Measurements from ENCODE around the gene DUSP22. TPM values are rescaled to one million over a fixed set of nuclear protein-coding genes. Genes with fewer than 3 reads are reported as not detected.

The DUSP22 gene
- total RNA-seq, 2 experiments from 2014 or later, result 38.1 to 47.8 TPM

- Mint-ChIP-seq H3K27ac (no peak overlapping the region), H3K36me3 (no peaks in the 10 kb centered on the region), H3K9me3 (ENCODE audit: low read depth) (no peaks in the 10 kb centered on the region), H3K27me3 (peaks cover 3% of the 10 kb centered on the region), H3K4me3 (no peak overlapping the region), H3K4me1 (peaks cover 32% of the 10 kb centered on the region)
- CTCF ChIA-PET, result interaction anchor here (0.9 to 1.3 kb wide), 2 partner anchors 41 to 208 kb away, joined by 3 to 4 read pairs; no protein-coding TSS in a partner anchor
- DNase-seq (no peak), ATAC-seq (no peak)
Measured at GRCh38 chr6:385614-386013, 93.3 kb downstream of the DUSP22 start.

- CTCF ChIA-PET, result interaction anchor here (0.7 kb wide), 1 partner anchor 197 kb away, joined by 3 read pairs; no protein-coding TSS in a partner anchor
- H3K27me3 Mint-ChIP-seq, result peaks cover 2% of the 10 kb centered on the region
- no peak overlapping the region for H3K27ac Mint-ChIP-seq
- no peak overlapping the region for H3K4me3 Mint-ChIP-seq
- ATAC-seq, result no peak
- DNase-seq, result no peak
- H3K36me3 Mint-ChIP-seq, result peaks cover 2% of the 10 kb centered on the region
- H3K4me1 Mint-ChIP-seq, result peaks cover 34% of the 10 kb centered on the region
- H3K9me3 Mint-ChIP-seq (ENCODE audit: low read depth), result no peaks in the 10 kb centered on the region
Measured at GRCh38 chr6:386688-387266, 94.5 kb downstream of the DUSP22 start.

GRCh38 chr6:387293-387741, 95.0 kb downstream of the DUSP22 start:
- Mint-ChIP-seq H3K36me3 (peaks cover 2% of the 10 kb centered on the region), H3K4me1 (peaks cover 31% of the 10 kb centered on the region), H3K4me3 (no peak overlapping the region), H3K9me3 (ENCODE audit: low read depth) (no peaks in the 10 kb centered on the region), H3K27me3 (peaks cover 2% of the 10 kb centered on the region), H3K27ac (no peak overlapping the region)
- DNase-seq, result no peak
- CTCF ChIA-PET, result interaction anchor here (0.7 to 0.8 kb wide), 2 partner anchors 196 to 335 kb away, joined by 3 read pairs; no protein-coding TSS in a partner anchor
- no peak for ATAC-seq

GRCh38 chr6:388202-388903, 96.1 kb downstream of the DUSP22 start:
- H3K4me1 Mint-ChIP-seq, result peaks cover 30% of the 10 kb centered on the region
- DNase-seq (no peak), ATAC-seq (no peak)
- no peak overlapping the region for H3K4me3 Mint-ChIP-seq
- H3K27ac Mint-ChIP-seq, result peak overlapping the region; percentile 9
- peaks cover 9% of the 10 kb centered on the region for H3K36me3 Mint-ChIP-seq
- CTCF ChIA-PET, result interaction anchor here (0.8 to 6.9 kb wide), 3 partner anchors 51 to 334 kb away, joined by 3 to 50 read pairs (median 6); no protein-coding TSS in a partner anchor
- H3K27me3 Mint-ChIP-seq, result peaks cover 2% of the 10 kb centered on the region
- H3K9me3 Mint-ChIP-seq (ENCODE audit: low read depth), result no peaks in the 10 kb centered on the region

DNA sequence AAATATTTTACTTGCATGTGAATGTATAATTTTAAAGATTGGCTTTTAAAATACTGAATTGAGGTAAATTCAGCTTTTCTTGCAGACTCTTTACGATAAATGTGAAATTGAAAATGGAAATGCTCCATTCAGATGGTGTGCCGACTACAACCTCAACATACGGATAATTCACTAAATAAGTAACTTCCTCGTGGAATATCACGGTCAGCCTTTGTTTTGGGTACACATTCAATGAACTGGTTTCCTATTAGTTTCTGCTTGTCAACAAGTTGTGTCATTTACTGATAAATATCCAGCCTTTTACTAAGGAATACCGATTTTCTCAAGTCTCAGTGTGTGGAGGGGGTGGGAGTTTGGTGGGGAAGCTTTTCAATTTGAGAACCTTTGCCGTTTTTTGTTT, 96.9 kb downstream of the DUSP22 start:
- peaks cover 16% of the 10 kb centered on the region for H3K36me3 Mint-ChIP-seq
- peaks cover 37% of the 10 kb centered on the region for H3K4me1 Mint-ChIP-seq
- ATAC-seq (no peak), DNase-seq (no peak)
- H3K4me3 Mint-ChIP-seq, result peak overlapping the region; percentile 94
- no peaks in the 10 kb centered on the region for H3K27me3 Mint-ChIP-seq
- CTCF ChIA-PET, result interaction anchor here (0.6 to 6.9 kb wide), 10 partner anchors 10 to 1048 kb away, joined by 3 to 50 read pairs (median 4); no protein-coding TSS in a partner anchor
- no peaks in the 10 kb centered on the region for H3K9me3 Mint-ChIP-seq (ENCODE audit: low read depth)
- peak overlapping the region; percentile 95 for H3K27ac Mint-ChIP-seq

DNA sequence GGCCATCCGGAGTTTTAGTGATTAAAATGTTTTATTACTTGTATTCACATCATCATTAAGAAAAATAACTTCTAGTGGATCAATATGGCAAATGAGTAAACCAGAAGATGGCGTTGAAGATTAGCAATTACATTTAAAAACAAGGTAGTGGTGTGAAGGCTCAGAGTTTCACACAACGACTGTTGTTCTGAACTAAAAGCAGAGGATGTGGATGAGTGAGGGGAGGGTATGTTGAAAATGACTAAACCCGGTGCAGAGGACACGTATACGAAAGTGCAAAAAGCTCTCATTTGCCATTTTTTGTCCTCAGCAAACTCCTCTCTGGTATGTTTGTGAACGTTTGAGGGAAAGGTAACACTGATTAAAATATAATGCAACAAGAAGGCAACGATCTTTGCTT, 97.3 kb downstream of the DUSP22 start:
- H3K36me3 Mint-ChIP-seq, result peaks cover 18% of the 10 kb centered on the region
- DNase-seq (peak; percentile 75), ATAC-seq (peak; percentile 53)
- peak overlapping the region; percentile 94 for H3K4me3 Mint-ChIP-seq
- peak overlapping the region; percentile 95 for H3K27ac Mint-ChIP-seq
- CTCF ChIA-PET, result interaction anchor here (0.6 to 6.9 kb wide), 16 partner anchors 8 to 1047 kb away, joined by 3 to 50 read pairs (median 4); no protein-coding TSS in a partner anchor
- H3K9me3 Mint-ChIP-seq (ENCODE audit: low read depth), result no peaks in the 10 kb centered on the region
- H3K4me1 Mint-ChIP-seq, result peaks cover 36% of the 10 kb centered on the region
- no peaks in the 10 kb centered on the region for H3K27me3 Mint-ChIP-seq

DNA sequence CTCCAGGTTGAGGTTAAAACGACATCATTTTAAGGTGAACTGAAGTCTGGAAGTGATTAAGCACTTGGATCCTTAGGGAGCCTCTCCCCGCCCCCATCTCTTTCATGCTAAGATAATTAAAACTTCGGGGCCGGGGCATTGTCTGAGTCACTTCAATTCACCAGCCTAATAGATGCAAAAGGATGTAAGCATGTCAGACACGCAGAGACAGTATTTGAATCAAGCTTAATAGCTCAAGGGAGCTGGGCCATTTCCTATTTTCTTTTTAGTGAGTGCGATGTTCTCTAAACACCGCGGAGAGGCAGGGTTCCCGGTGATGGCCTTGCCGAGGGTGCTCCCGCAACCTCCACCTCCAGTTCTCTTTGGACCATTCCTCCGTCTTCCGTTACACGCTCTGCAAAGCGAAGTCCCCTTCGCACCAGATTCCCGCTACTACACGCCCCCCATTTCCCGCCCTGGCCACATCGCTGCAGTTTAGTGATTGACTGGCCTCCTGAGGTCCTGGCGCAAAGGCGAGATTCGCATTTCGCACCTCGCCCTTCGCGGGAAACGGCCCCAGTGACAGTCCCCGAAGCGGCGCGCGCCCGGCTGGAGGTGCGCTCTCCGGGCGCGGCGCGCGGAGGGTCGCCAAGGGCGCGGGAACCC, 98.7 kb downstream of the DUSP22 start:
- Mint-ChIP-seq H3K4me1 (peaks cover 51% of the 10 kb centered on the region), H3K27ac (peak overlapping the region; percentile 95), H3K4me3 (peak overlapping the region; percentile 94), H3K36me3 (peaks cover 32% of the 10 kb centered on the region), H3K9me3 (ENCODE audit: low read depth) (no peaks in the 10 kb centered on the region), H3K27me3 (no peaks in the 10 kb centered on the region)
- DNase-seq, result peak; percentile 75
- CTCF ChIA-PET, result interaction anchor here (0.7 to 6.9 kb wide), 17 partner anchors 9 to 331 kb away, joined by 3 to 50 read pairs (median 4); no protein-coding TSS in a partner anchor
- peak; percentile 22 for ATAC-seq

DNA sequence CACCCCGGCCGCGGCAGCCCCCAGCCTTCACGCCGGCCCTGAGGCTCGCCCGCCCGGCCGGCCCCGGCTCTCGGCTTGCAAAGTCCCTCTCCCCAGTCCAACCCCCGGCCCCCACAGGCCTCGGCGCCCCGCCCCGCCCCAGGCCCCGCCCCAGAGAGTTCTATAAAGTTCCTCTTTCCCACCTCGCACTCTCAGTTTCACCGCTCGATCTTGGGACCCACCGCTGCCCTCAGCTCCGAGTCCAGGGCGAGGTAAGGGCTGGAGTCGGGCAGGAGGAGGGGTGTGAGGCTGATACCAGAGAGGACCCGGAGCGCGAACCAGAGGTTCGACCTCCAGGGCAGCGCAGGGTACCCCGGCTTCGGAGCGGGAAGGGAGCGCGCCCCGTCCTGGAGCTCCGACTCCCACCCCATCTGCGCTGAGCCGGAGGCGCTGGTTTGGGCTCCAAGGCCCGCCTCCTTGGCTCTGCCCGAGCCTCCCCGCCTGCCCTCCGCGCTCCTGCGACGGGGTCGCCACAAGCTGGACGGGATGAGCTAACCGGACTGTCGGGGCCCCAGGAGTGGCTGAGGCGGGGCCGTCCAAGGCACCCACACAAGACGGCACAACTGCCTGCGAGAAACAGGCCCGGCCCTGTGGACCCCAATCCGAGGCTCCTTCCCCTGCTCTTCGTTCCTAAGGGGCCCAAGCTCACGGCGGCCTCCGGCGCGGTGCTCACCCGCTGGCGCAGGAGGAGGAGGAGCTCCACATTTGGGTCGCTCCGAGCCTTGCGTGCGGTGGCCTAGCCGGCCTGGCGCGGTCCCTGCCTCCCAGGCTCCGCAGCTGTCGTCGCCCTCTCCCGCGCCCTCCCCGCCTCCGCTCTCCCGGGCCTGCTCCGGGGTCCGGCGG, 99.5 kb downstream of the DUSP22 start, which contains the start of gene IRF4:
IRF4 (plus strand) TSS at position 194 of the 882 bp plus-strand sequence. CDS start 1,401 bp downstream, outside the sequence.
- Mint-ChIP-seq H3K27ac (peak within 1 kb of the TSS; percentile 95), H3K9me3 (ENCODE audit: low read depth) (no peaks in the 10 kb centered on the region), H3K4me1 (peaks cover 53% of the 10 kb centered on the region), H3K27me3 (no peaks in the 10 kb centered on the region), H3K4me3 (peak within 1 kb of the TSS; percentile 94), H3K36me3 (peaks cover 35% of the 10 kb centered on the region)
- ATAC-seq (peak; percentile 56), DNase-seq (peak; percentile 81)
- CTCF ChIA-PET, result interaction anchor here (0.5 to 6.9 kb wide), 23 partner anchors 8 to 314 kb away, joined by 3 to 50 read pairs (median 4); no protein-coding TSS in a partner anchor

DNA sequence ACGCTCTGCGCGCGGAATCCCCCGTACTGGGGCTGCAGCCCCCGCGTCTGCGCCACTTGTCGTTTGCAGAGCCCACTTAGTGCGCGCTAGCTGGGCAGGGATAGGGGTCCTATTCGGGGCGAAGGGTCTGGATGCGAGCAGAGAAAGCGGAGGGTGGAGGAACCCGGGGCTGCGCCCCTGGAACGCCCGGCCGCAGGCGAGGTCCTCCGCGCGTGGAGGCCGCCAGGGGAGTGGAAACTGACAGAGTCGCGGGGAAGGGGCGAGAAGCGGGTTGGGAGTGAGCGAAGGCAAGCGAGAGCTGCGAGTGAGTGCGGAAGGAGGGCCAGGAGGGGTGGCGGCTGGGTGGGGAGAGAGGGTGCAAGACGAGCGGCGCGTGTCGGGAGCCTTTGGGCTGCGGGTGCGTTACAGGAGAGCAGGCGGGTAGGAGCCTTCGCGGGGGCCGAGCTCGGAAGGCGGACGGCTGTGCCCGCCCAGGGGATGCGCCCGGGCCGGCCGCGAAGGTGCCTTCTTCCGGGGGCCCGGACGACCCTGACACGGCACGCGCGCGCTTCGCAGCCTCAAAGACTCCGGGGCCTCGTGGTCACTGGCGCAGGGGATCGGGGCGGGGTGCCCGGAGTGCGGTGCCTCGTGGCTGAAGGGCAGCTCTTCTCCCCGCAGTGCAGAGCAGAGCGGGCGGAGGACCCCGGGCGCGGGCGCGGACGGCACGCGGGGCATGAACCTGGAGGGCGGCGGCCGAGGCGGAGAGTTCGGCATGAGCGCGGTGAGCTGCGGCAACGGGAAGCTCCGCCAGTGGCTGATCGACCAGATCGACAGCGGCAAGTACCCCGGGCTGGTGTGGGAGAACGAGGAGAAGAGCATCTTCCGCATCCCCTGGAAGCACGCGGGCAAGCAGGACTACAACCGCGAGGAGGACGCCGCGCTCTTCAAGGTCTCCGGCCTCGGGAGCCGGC, 100.4 kb downstream of the DUSP22 start:
- DNase-seq (peak; percentile 69), ATAC-seq (peak; percentile 7)
- H3K36me3 Mint-ChIP-seq, result peaks cover 43% of the 10 kb centered on the region
- H3K4me3 Mint-ChIP-seq, result peak overlapping the region; percentile 94
- peaks cover 62% of the 10 kb centered on the region for H3K4me1 Mint-ChIP-seq
- peak overlapping the region; percentile 95 for H3K27ac Mint-ChIP-seq
- H3K9me3 Mint-ChIP-seq (ENCODE audit: low read depth), result no peaks in the 10 kb centered on the region
- CTCF ChIA-PET, result interaction anchor here (0.5 to 6.9 kb wide), 22 partner anchors 9 to 313 kb away, joined by 3 to 50 read pairs (median 4); no protein-coding TSS in a partner anchor
- no peaks in the 10 kb centered on the region for H3K27me3 Mint-ChIP-seq

GRCh38 chr6:393391-394221, 101.3 kb downstream of the DUSP22 start:
- Mint-ChIP-seq H3K27me3 (no peaks in the 10 kb centered on the region), H3K36me3 (peaks cover 52% of the 10 kb centered on the region), H3K4me1 (peaks cover 68% of the 10 kb centered on the region), H3K4me3 (peak overlapping the region; percentile 100), H3K27ac (peak overlapping the region; percentile 95), H3K9me3 (ENCODE audit: low read depth) (no peaks in the 10 kb centered on the region)
- CTCF ChIA-PET, result interaction anchor here (1.0 to 6.9 kb wide), 9 partner anchors 11 to 205 kb away, joined by 3 to 50 read pairs (median 5); no protein-coding TSS in a partner anchor
- DNase-seq (peak; percentile 55), ATAC-seq (peak; percentile 0)
